ENCODE results near the gene PRSS48. TPM values are rescaled to one million over a fixed set of nuclear protein-coding genes. Genes with fewer than 3 reads are reported as not detected.

PRSS48 gene
- total RNA-seq, 2 donors from 2014 or later = not detected

- ATAC-seq = peak in 1 of 2 donors; percentile 61
- Mint-ChIP-seq H3K27ac (no peak overlapping the region), H3K27me3 (peaks cover 8 to 16% of the 10 kb centered on the region in 2 donors), H3K4me3 (no peak overlapping the region), H3K36me3 (no peaks in the 10 kb centered on the region), H3K9me3 (peaks cover 3% of the 10 kb centered on the region), H3K4me1 (ENCODE audit: low read depth in 2 of 2) (no peaks in the 10 kb centered on the region)
- no peak for DNase-seq (ENCODE audit: low spot score)
These were observed 54.5 kb downstream of the PRSS48 start for GRCh38 chr4:151331276-151332042.

- Mint-ChIP-seq H3K36me3 (no peaks in the 10 kb centered on the region), H3K27ac (no peak overlapping the region), H3K4me3 (no peak overlapping the region), H3K9me3 (no peaks in the 10 kb centered on the region), H3K4me1 (ENCODE audit: low read depth in 2 of 2) (no peaks in the 10 kb centered on the region), H3K27me3 (peaks cover 5 to 21% of the 10 kb centered on the region in 2 donors)
- no peak for DNase-seq (ENCODE audit: low spot score)
- no peak for ATAC-seq
These were observed 62.5 kb downstream of the PRSS48 start for GRCh38 chr4:151339467-151339866.

- DNase-seq (ENCODE audit: low spot score) = no peak
- ATAC-seq = no peak
- H3K27me3 Mint-ChIP-seq = peaks cover 5 to 32% of the 10 kb centered on the region in 2 donors
- no peaks in the 10 kb centered on the region for H3K9me3 Mint-ChIP-seq
- no peaks in the 10 kb centered on the region for H3K4me1 Mint-ChIP-seq (ENCODE audit: low read depth in 2 of 2)
- no peaks in the 10 kb centered on the region for H3K36me3 Mint-ChIP-seq
- no peak overlapping the region for H3K4me3 Mint-ChIP-seq
- H3K27ac Mint-ChIP-seq = no peak overlapping the region
These were observed 63.9 kb downstream of the PRSS48 start for GRCh38 chr4:151340751-151341385.

Other genes with a start within 250 kb of the PRSS48 start
- 1,000 to 10,000 TPM in 1 of 2 donors, 100 to 1,000 TPM in 1; 892 to 1,061 TPM for gene RPS3A, start 177.5 kb upstream of the PRSS48 start, total RNA-seq
- gene SH3D19, start 48.4 kb downstream of the PRSS48 start, total RNA-seq = not detected
- gene FHIP1A, start 132.0 kb downstream of the PRSS48 start, total RNA-seq = under 1 TPM; 0.12 to 0.39 TPM

Measured in natural killer cell treated with Interleukin-12 subunit alpha and Interleukin-12 subunit beta and Interleukin-15 and Interleukin-18, amount 100 ng/mL, for 72 hours (primary cell).